K562 (cell line): ENCODE data around the gene NPY5R. TPM values are rescaled to one million over a fixed set of nuclear protein-coding genes. Genes with fewer than 3 reads are reported as not detected.

Experiments
- ATAC-seq: fragments of 200-7000 bp; cut with Tn5 transposase; 3 replicates; pipeline ENCODE4 v1.9.1; 2020; ENCODE audit warnings: moderate library complexity
- BruUV-seq: library from RNA; stranded (reverse); fragments of 400-500 nt; replicated peaks from 2 replicates; lab custom pipeline; 2021; lab: Mats Ljungman, UMichigan
- CTCF ChIA-PET: fragments of 300-600 bp; formaldehyde crosslinking; extraction: SDS; loops from one replicate; lab custom pipeline; 2021; ENCODE audit warnings: low intra/inter-chr PET ratio; lab: Yijun Ruan, JAX
- POLR2A ChIA-PET: fragments of 300-600, 350-650 bp; sonication (Branson Sonifier 250); formaldehyde crosslinking; extraction: SDS; loops from one replicate; lab custom pipeline; 2021; ENCODE audit warnings: antibody characterized with exemption, inconsistent platforms; lab: Yijun Ruan, JAX
- DNase-seq, 4 experiments: peaks; one replicate each; pipeline versions ENCODE4 v3.0.0 to v3.0.0-alpha.2; 2011 to 2018; ENCODE audit warnings: low spot score in 3 of 4, mixed read lengths in 3 of 4; ENCODE audit errors: extremely low read depth in 1 of 4
- FAIRE-seq: peaks from 2 replicates; lab custom pipeline; 2011; peaks lifted over from hg19 to GRCh38; lab: Jason Lieb, UNC
- H2AFZ ChIP-seq: 2 replicates; pipeline ENCODE4 v1.6.0; 2011; ENCODE audit warnings: low read depth, low read length, control low read depth, inconsistent platforms
- H3K27ac ChIP-seq: fragments of 200-600 bp; 3 replicates; pipeline ENCODE4 v1.8.0; 2011; ENCODE audit warnings: low read depth, mild to moderate bottlenecking, control low read depth, inconsistent platforms, low read length, moderate library complexity, mixed read lengths; ENCODE audit errors: extremely low read depth
- H3K27me3 ChIP-seq, 2 experiments: fragments of 300-600 bp in 1 of 2; 2 replicates in 1 of 2; 3 replicates in 1 of 2; pipeline versions ENCODE4 v1.6.0 to v1.8.0; 2011; ENCODE audit warnings: inconsistent platforms in 2 of 2, low read length in 2 of 2, mild to moderate bottlenecking in 1 of 2, mixed read lengths in 1 of 2, moderate library complexity in 1 of 2; ENCODE audit not compliant: control insufficient read depth in 2 of 2, insufficient read depth in 2 of 2
- H3K36me3 ChIP-seq: fragments of 300-600 bp; 3 replicates; pipeline ENCODE4 v1.8.0; 2011; ENCODE audit warnings: mild to moderate bottlenecking, low read length, inconsistent platforms; ENCODE audit not compliant: control insufficient read depth, insufficient read depth
- H3K4me1 ChIP-seq, 2 experiments: fragments of 200-600 bp in 1 of 2; replicated peaks in 1 of 2; 2 replicates in 1 of 2; 3 replicates in 1 of 2; pipeline versions ENCODE4 v1.5.1 to v1.8.0; 2011; ENCODE audit warnings: inconsistent platforms in 2 of 2, low read length in 2 of 2, mild to moderate bottlenecking in 1 of 2, mixed read lengths in 1 of 2, moderate library complexity in 1 of 2; ENCODE audit not compliant: control insufficient read depth in 2 of 2, insufficient read depth in 2 of 2
- H3K4me2 ChIP-seq: 2 replicates; pipeline ENCODE4 v1.6.1; 2011; ENCODE audit warnings: low read length, control low read depth, inconsistent platforms, mixed read lengths; ENCODE audit not compliant: insufficient read depth
- H3K4me3 ChIP-seq: fragments of 200-600 bp; sonication (generic), shearing (Covaris generic); 2 replicates; pipeline ENCODE4 v1.5.1; 2016; ENCODE audit warnings: control low read depth, inconsistent platforms
- H3K79me2 ChIP-seq: fragments of 200-600 bp; 3 replicates; pipeline ENCODE4 v1.8.0; 2011; ENCODE audit warnings: low read length, inconsistent platforms; ENCODE audit not compliant: control insufficient read depth, insufficient read depth
- H3K9ac ChIP-seq, 2 experiments: 2 replicates each; pipeline versions ENCODE4 v1.6.0 to v1.6.1; 2011; ENCODE audit warnings: low read depth in 2 of 2, low read length in 2 of 2, control low read depth in 1 of 2, inconsistent platforms in 1 of 2, mild to moderate bottlenecking in 1 of 2, mixed read lengths in 1 of 2; ENCODE audit not compliant: insufficient read depth in 1 of 2
- H3K9me1 ChIP-seq: one replicate; pipeline ENCODE4 v1.6.0; 2011; ENCODE audit warnings: inconsistent platforms, mild to moderate bottlenecking, low read length, moderate library complexity; ENCODE audit not compliant: control insufficient read depth, insufficient read depth
- H3K9me3 ChIP-seq: replicated peaks from 2 replicates; pipeline ENCODE4 v1.5.1; 2011; ENCODE audit warnings: low read depth, low read length, inconsistent platforms; ENCODE audit not compliant: control insufficient read depth, insufficient read depth
- H4K20me1 ChIP-seq: replicated peaks from 2 replicates; pipeline ENCODE4 v1.6.1; 2011; ENCODE audit warnings: low read length, inconsistent platforms, mixed read lengths; ENCODE audit not compliant: control insufficient read depth, insufficient read depth
- HMBOX1 ChIP-seq: sonication (generic); IDR thresholded peaks from 2 replicates; pipeline ENCODE4 v1.6.1; 2016
- HOMEZ ChIP-seq: fragments of 250-450 bp; sonication (Bioruptor Pico); IDR thresholded peaks from 2 replicates; pipeline ENCODE4 v1.4.0; 2020; ENCODE audit warnings: mild to moderate bottlenecking, moderate library complexity
- KDM4B ChIP-seq, 2 experiments: fragments of 450-650 bp in 1 of 2; sonication (generic) in 1 of 2; IDR thresholded peaks; 2 replicates each; pipeline ENCODE4 v1.6.1; 2016 to 2017; ENCODE audit warnings: borderline replicate concordance in 2 of 2, antibody characterized with exemption in 1 of 2, low read depth in 1 of 2, mild to moderate bottlenecking in 1 of 2
- PRMT5 ChIP-seq: sonication (generic); formaldehyde crosslinking; IDR thresholded peaks from 2 replicates; pipeline ENCODE4 v1.5.0; 2020; ENCODE audit warnings: missing genetic modification reagents
- PTTG1 ChIP-seq: fragments of 450-650 bp; IDR thresholded peaks from 2 replicates; pipeline ENCODE4 v1.6.1; 2016; ENCODE audit warnings: low read depth, mild to moderate bottlenecking, missing genetic modification characterization, missing compliant biosample characterization
- ZNF280A ChIP-seq: fragments of 450-650 bp; IDR thresholded peaks from 2 replicates; pipeline ENCODE4 v1.6.1; 2018; ENCODE audit warnings: mild to moderate bottlenecking, low read depth; ENCODE audit not compliant: partially characterized antibody
- WGBS: fragments of 100-300 bp; shearing (Covaris generic); methylation state at CpG from one replicate; pipeline ENCODE4 v1.1.6; 2016; ENCODE audit warnings: low coverage, mixed read lengths; ENCODE audit not compliant: insufficient coverage; ENCODE audit errors: missing lambda C conversion rate; 5-methylcytosine and 5-hydroxymethylcytosine counted together
- in situ Hi-C: fragments of 300-500 bp; cut with MboI; formaldehyde crosslinking; loops from 4 replicates; pipeline ENCODE4 v1.15.0; 2018; ENCODE audit warnings: inconsistent platforms, mixed read lengths
- intact Hi-C: fragments of 100-400 bp; cut with micrococcal nuclease; formaldehyde crosslinking; loops from 2 replicates; pipeline ENCODE4 v1.14.2; 2022
- polyA plus RNA-seq, 8 experiments: library from polyadenylated mRNA; depleted of rRNA in 4 of 8; stranded (reverse) in 5 of 8; unstranded in 3 of 8; fragments of >200 nt; fragmentation: Nextera tagmentation in 2 of 8; fragmentation: Illumina TruSeq in 1 of 8; extraction: Ambion mirVana in 2 of 8; extraction: Trizol in 1 of 8; gene quantifications; 2 replicates each; pipeline versions ENCODE4 v1.2.1 to v1.2.3, GENCODE V29; 2011 to 2014; ENCODE audit warnings: inconsistent platforms in 1 of 8, missing spikeins in 1 of 8
- total RNA-seq, 7 experiments: library from RNA; depleted of rRNA in 6 of 7; stranded (reverse); fragments of >200 nt in 6 of 7; fragmentation: Illumina TruSeq in 2 of 7; extraction: Trizol in 2 of 7; gene quantifications; 2 replicates each; pipeline versions ENCODE4 v1.2.1 to v1.2.3, GENCODE V29; 2011 to 2021; ENCODE audit warnings: low replicate concordance in 1 of 7

NPY5R gene
- total and polyA plus RNA-seq, 9 of the 15 experiments (the other 6 are each of a cell fraction or from before 2014, with no cell fraction given): not detected

- Histone ChIP-seq H3K9me3 (no peaks in the 10 kb centered on the region), H3K4me3 (no peak overlapping the region), H3K9me1 (no peaks in the 10 kb centered on the region), H3K36me3 (no peaks in the 10 kb centered on the region), H3K4me1 (no peaks in the 10 kb centered on the region), H3K79me2 (no peaks in the 10 kb centered on the region), H3K27me3 (no peaks in the 10 kb centered on the region), H2AFZ (no peak overlapping the region), H4K20me1 (no peaks in the 10 kb centered on the region), H3K4me2 (no peak overlapping the region), H3K9ac (no peak overlapping the region), H3K27ac (no peak overlapping the region)
- BruUV-seq: no TSS peak
- POLR2A ChIA-PET: no interaction called here
- DNase-seq (no peak), ATAC-seq (no peak), FAIRE-seq (no peak)
- in situ Hi-C loops (no loop called here), intact Hi-C loops (loop anchor here (1.0 kb wide), 1 partner anchor 10 kb away; no protein-coding TSS in a partner anchor)
- TF ChIP-seq HOMEZ (CRISPR knock-in tag): no peak
- TF ChIP-seq ZNF280A: no peak
- TF ChIP-seq PTTG1 (tag): no peak
- no peak for TF ChIP-seq HMBOX1
- no peak for TF ChIP-seq PRMT5 (CRISPR knock-in tag)
- no peak for TF ChIP-seq KDM4B (IDR thresholded peaks at IDR 0.05; ENCODE audit: borderline replicate concordance in 2 of 2, low read depth in 1 of 2)
- 0% methylated on average over 1 of the region's 1 CpG for WGBS
- CTCF ChIA-PET: no interaction called here
Measured at GRCh38 chr4:163309466-163309865, 34.2 kb upstream of the NPY5R start.
